GM13977 (cell line): ENCODE measurements around the gene LRRC7.

Experiments used
- DNase-seq: peaks from one replicate; pipeline ENCODE4 v3.0.0; 2012; ENCODE audit warnings: low spot score
- in situ Hi-C: fragments of 300-500 bp; cut with MboI; formaldehyde crosslinking; loops from one replicate; pipeline ENCODE4 v1.12.0; 2022; ENCODE audit warnings: low sequenced_read_pairs, low pct_unique_long_range_greater_than_20kb, mixed read lengths, inconsistent platforms; ENCODE audit not compliant: unreplicated experiment
- TF ChIP-seq, protein P1 (sequence below): IDR thresholded peaks from 2 replicates; pipeline ENCODE4 v1.5.1; 2012; ENCODE audit warnings: mild to moderate bottlenecking, control low read depth; ENCODE audit not compliant: insufficient read depth; ENCODE audit errors: extremely low read depth, missing control alignments

Gene LRRC7

GRCh38 chr1:69572921-69573320 lies 5.2 kb downstream of the LRRC7 start:
- TF ChIP-seq, protein P1, sequence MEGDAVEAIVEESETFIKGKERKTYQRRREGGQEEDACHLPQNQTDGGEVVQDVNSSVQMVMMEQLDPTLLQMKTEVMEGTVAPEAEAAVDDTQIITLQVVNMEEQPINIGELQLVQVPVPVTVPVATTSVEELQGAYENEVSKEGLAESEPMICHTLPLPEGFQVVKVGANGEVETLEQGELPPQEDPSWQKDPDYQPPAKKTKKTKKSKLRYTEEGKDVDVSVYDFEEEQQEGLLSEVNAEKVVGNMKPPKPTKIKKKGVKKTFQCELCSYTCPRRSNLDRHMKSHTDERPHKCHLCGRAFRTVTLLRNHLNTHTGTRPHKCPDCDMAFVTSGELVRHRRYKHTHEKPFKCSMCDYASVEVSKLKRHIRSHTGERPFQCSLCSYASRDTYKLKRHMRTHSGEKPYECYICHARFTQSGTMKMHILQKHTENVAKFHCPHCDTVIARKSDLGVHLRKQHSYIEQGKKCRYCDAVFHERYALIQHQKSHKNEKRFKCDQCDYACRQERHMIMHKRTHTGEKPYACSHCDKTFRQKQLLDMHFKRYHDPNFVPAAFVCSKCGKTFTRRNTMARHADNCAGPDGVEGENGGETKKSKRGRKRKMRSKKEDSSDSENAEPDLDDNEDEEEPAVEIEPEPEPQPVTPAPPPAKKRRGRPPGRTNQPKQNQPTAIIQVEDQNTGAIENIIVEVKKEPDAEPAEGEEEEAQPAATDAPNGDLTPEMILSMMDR = no peak
- in situ Hi-C loops = no loop called here
- DNase-seq = no peak

GRCh38 chr1:69573911-69574310 lies 6.2 kb downstream of the LRRC7 start:
- in situ Hi-C loops = no loop called here
- DNase-seq = no peak
- TF ChIP-seq, protein P1 = no peak

- in situ Hi-C loops = no loop called here
Measured at GRCh38 chr1:69585666-69586065, 17.9 kb downstream of the LRRC7 start.

DNA sequence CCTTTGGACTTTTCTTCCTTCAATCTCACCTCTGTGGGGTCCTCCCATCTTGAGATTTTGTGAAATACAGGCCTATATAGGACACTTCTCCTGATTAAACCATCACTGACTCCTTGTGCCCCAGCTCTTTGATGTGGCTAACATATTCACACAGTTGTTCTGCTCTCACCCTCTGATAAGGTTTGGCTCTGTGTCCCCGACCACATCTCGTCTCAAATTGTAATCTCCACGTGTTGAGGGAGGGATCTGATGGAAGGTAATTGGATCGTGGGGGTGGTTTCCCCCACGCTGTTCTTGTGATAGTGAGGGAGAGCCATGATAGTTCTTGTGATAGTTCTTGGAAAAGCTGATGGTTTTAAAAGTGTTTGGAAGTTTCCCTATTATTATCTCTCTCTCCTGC lies 19.7 kb downstream of the LRRC7 start:
- in situ Hi-C loops = no loop called here
- TF ChIP-seq, protein P1 = no peak
- DNase-seq = no peak

More at GRCh38 chr1:69585666-69586065, 17.9 kb downstream of the LRRC7 start:
- DNase-seq = no peak
- TF ChIP-seq, protein P1 = no peak

DNA sequence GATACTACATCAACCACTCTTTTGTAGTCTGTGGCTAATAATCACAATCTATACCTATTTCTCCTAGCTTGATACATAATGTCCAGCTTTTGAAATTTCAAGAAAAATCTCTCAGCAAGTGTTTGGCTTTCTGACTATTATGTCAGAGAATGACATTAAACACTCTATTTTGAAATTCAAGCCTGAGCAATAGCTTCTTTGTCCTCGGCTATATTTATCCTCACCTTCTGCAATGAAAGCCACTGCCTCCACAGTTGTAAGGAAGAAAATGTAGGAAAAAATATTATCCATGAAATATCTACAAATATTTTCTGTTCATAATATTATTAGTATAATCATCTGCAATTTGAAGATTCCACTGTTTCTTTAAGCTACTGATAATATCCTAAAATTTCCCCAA lies 22.1 kb downstream of the LRRC7 start:
- no peak for DNase-seq
- TF ChIP-seq, protein P1 = no peak
- in situ Hi-C loops = no loop called here

GRCh38 chr1:69592341-69592740 lies 24.6 kb downstream of the LRRC7 start:
- in situ Hi-C loops = no loop called here
- TF ChIP-seq, protein P1 = no peak
- DNase-seq = no peak

- in situ Hi-C loops = no loop called here
- TF ChIP-seq, protein P1 = no peak
- DNase-seq = no peak
Measured at GRCh38 chr1:69595486-69595885, 27.8 kb downstream of the LRRC7 start.
